ENCODE results near the gene FSTL1.

FSTL1 gene

DNA sequence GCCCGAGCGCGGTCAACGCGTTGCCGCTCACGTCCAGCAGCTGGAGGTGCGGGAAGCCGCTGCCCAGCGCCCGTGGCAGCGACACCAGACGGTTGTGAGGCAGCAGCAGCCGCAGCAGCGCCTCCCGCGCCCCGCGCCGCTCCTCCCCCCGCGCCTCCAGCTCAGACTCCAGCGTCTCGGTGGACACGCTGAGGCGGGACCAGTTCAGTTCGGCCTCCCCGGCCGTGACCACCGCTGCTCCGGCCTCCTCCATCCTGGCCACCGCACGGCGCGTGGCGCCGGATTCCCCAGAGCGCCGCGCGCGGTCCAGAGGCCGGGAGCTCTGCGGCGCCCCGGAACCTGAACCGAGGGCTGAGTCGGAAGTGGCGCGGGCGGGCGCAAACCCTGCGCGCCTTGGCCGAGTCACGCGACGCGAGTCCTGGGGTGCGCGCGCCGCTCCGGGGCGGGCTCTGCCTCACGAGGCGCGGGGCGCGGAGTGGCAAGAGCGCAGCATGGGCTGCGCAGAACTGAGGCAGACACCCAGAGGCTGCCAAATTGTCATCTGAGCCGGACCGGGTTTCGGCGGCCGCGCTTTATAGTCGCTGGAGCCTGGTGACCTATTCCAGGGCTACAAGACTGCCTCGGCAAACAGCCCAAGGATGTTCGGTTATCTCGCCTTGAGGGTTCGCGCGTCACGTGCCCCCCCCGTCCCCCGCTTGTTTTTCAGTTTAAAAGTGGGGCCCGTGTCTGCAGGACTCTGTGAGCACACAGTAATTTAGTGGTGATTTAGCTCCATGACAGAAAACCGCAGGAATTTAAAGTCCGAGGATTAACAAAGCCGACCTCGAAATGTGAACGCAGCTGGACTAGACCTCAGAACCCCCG is 101.6 kb downstream of the FSTL1 start, which contains the start of gene LRRC58:
Gene LRRC58, minus strand, starts transcription at position 364 of the 864 bp plus-strand sequence. Its CDS starts 111 bp downstream, at position 253.
- peaks cover 9% of the 10 kb centered on the region for H3K36me3 ChIP-seq
- no peaks in the 10 kb centered on the region for H3K27me3 ChIP-seq
- peak within 1 kb of the TSS; percentile 82 for H3K27ac ChIP-seq
- peaks cover 18 to 21% of the 10 kb centered on the region in 2 experiments for H3K4me1 ChIP-seq (ENCODE audit: control insufficient read depth in 1 of 2, insufficient read depth in 1 of 2, low read depth in 1 of 2, low read length in 1 of 2)
- peak within 1 kb of the TSS; percentile 77 to 90 for H3K4me3 ChIP-seq (ENCODE audit: low read depth in 1 of 2, low read length in 1 of 2)
- no peak for TF ChIP-seq CTCF (IDR thresholded peaks at IDR 0.05)
- H3K9me3 ChIP-seq = no peaks in the 10 kb centered on the region

- peak overlapping the region; percentile 77 to 90 for H3K4me3 ChIP-seq (ENCODE audit: low read depth in 1 of 2, low read length in 1 of 2)
- H3K27ac ChIP-seq = peak overlapping the region; percentile 82
- H3K4me1 ChIP-seq (ENCODE audit: control insufficient read depth in 1 of 2, insufficient read depth in 1 of 2, low read depth in 1 of 2, low read length in 1 of 2) = peaks cover 18 to 21% of the 10 kb centered on the region in 2 experiments
- TF ChIP-seq CTCF (IDR thresholded peaks at IDR 0.05) = no peak
- H3K27me3 ChIP-seq = no peaks in the 10 kb centered on the region
- H3K36me3 ChIP-seq = peaks cover 9% of the 10 kb centered on the region
- no peaks in the 10 kb centered on the region for H3K9me3 ChIP-seq
Measured at GRCh38 chr3:120348065-120348990, 102.5 kb downstream of the FSTL1 start.

DNA sequence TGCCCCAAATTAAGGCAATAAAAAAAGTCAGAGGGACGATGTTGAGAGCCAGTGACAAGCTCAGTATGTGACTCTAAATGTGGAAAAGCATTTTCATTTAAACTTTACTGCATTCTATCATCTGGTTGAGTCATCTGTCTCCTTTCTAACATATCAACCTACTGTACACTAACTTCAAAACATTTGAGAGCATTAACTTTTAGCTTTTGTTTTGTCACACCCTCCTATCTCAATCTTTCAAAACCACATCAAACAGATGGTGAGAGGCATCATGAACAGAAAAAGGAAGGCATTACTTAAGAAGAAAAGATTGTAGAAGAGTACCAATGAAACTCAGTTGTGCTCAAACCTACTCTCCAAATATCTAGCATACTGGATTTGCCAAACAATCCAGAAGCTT is 106.4 kb downstream of the FSTL1 start:
- no peak overlapping the region for H3K4me3 ChIP-seq (ENCODE audit: low read depth in 1 of 2, low read length in 1 of 2)
- H3K9me3 ChIP-seq = no peaks in the 10 kb centered on the region
- no peaks in the 10 kb centered on the region for H3K27me3 ChIP-seq
- TF ChIP-seq CTCF (IDR thresholded peaks at IDR 0.05) = no peak
- H3K4me1 ChIP-seq (ENCODE audit: control insufficient read depth in 1 of 2, insufficient read depth in 1 of 2, low read depth in 1 of 2, low read length in 1 of 2) = peaks cover 8 to 12% of the 10 kb centered on the region in 2 experiments
- H3K36me3 ChIP-seq = peaks cover 9% of the 10 kb centered on the region
- H3K27ac ChIP-seq = no peak overlapping the region

Measured in neutrophil (primary cell).